T-cell (primary cell): ENCODE data around the gene HSD11B1L. TPM values are rescaled to one million over a fixed set of nuclear protein-coding genes. Genes with fewer than 3 reads are reported as not detected.

Experiments
- ATAC-seq, 4 experiments: fragments of 200-7000 bp in 3 of 4; fragments of 150-1000 bp in 1 of 4; cut with Tn5 transposase; replicated peaks in 1 of 4; 1 replicate in 3 of 4; 2 replicates in 1 of 4; pipeline ENCODE4 v1.10.0; 2021; ENCODE audit warnings: moderate library complexity in 3 of 4, mild to moderate bottlenecking in 2 of 4, moderate number of reproducible peaks in 1 of 4
- CTCF ChIA-PET, 2 donors: fragments of 300-600 bp; sonication (Branson Sonifier 250); formaldehyde crosslinking; loops; one replicate each; lab custom pipeline; 2022; ENCODE audit warnings: antibody characterized with exemption in 2 of 2; lab: Charles Lee
- POLR2A ChIA-PET, 2 donors: fragments of 300-600 bp; sonication (Branson Sonifier 250); formaldehyde crosslinking; loops; one replicate each; lab custom pipeline; 2022; ENCODE audit warnings: antibody characterized with exemption in 2 of 2; lab: Charles Lee
- DNase-seq, 35 experiments: peaks; one replicate each; pipeline versions ENCODE4 v3.0.0 to v3.0.0-alpha.2; 2013 to 2023
- H3K27ac ChIP-seq: one replicate; pipeline ENCODE4 v1.5.1; 2013; ENCODE audit warnings: low read length
- H3K27me3 ChIP-seq, 2 experiments: replicated peaks in 1 of 2; 1 replicate in 1 of 2; 2 replicates in 1 of 2; pipeline versions ENCODE4 v1.6.1 to v1.7.0; 2013; ENCODE audit warnings: low read length in 1 of 2, mixed read lengths in 1 of 2; ENCODE audit not compliant: control insufficient read depth in 2 of 2, insufficient read depth in 2 of 2; ENCODE audit errors: extremely low read depth in 1 of 2
- H3K36me3 ChIP-seq, 2 donors: 1 replicate in 1 of 2; 2 replicates in 1 of 2; pipeline versions ENCODE4 v1.6.1 to v1.7.0; 2013; ENCODE audit warnings: low read length in 1 of 2; ENCODE audit not compliant: control insufficient read depth in 2 of 2, insufficient read depth in 1 of 2; ENCODE audit errors: extremely low read depth in 1 of 2
- H3K4me1 ChIP-seq, 2 experiments: 1 replicate in 1 of 2; 2 replicates in 1 of 2; pipeline versions ENCODE4 v1.6.1 to v1.7.0; 2013; ENCODE audit warnings: low read length in 2 of 2, mixed read lengths in 1 of 2; ENCODE audit not compliant: insufficient read depth in 2 of 2, control insufficient read depth in 1 of 2; ENCODE audit errors: extremely low read depth in 1 of 2
- H3K4me3 ChIP-seq, 2 donors: 1 replicate in 1 of 2; 2 replicates in 1 of 2; pipeline versions ENCODE4 v1.5.1 to v1.7.0; 2013; ENCODE audit warnings: mild to moderate bottlenecking in 2 of 2, low read length in 1 of 2, moderate library complexity in 1 of 2; ENCODE audit not compliant: control insufficient read depth in 1 of 2; ENCODE audit errors: extremely low read depth in 1 of 2
- H3K9me3 ChIP-seq: 2 replicates; pipeline ENCODE4 v1.7.0; 2013
- H3K27ac Mint-ChIP-seq, 2 donors: one replicate each; pipeline ENCODE4 v1.8.0; 2020 to 2021; ENCODE audit warnings: mild to moderate bottlenecking in 2 of 2, mixed read lengths in 2 of 2
- H3K27me3 Mint-ChIP-seq, 2 donors: one replicate each; pipeline ENCODE4 v1.8.0; 2021 to 2022; ENCODE audit warnings: mixed read lengths in 2 of 2
- H3K36me3 Mint-ChIP-seq: one replicate; pipeline ENCODE4 v1.8.0; 2021; ENCODE audit warnings: mixed read lengths
- H3K4me1 Mint-ChIP-seq, 3 donors: one replicate each; pipeline ENCODE4 v1.8.0; 2020 to 2022; ENCODE audit warnings: mixed read lengths in 3 of 3, mild to moderate bottlenecking in 1 of 3
- H3K4me3 Mint-ChIP-seq, 3 donors: one replicate each; pipeline ENCODE4 v1.8.0; 2020 to 2022; ENCODE audit warnings: mild to moderate bottlenecking in 3 of 3, mixed read lengths in 3 of 3, moderate library complexity in 3 of 3
- H3K9me3 Mint-ChIP-seq, 3 donors: one replicate each; pipeline ENCODE4 v1.8.0; 2020 to 2022; ENCODE audit warnings: mixed read lengths in 3 of 3
- WGBS: methylation state at CpG from one replicate; pipeline ENCODE4 v1.1.5; 2013; ENCODE audit warnings: missing lambda C conversion rate; ENCODE audit not compliant: insufficient coverage; 5-methylcytosine and 5-hydroxymethylcytosine counted together
- total RNA-seq, 35 experiments: library from RNA in 6 of 35; stranded (reverse) in 6 of 35; fragments of 120-200 nt in 1 of 35; gene quantifications; one replicate each; pipeline versions ENCODE4 v1.2.1 to v1.2.4 and lab custom pipeline; 2013 to 2026

HSD11B1L gene
- total RNA-seq = 1 to 10 TPM; 3.2 to 6.1 (median 4.4) TPM
- total RNA-seq (2013) = 2.9 TPM
- total RNA-seq (lab: John Stamatoyannopoulos, UW) = 0.32 to 3.4 (median 1.6) reads per million in 29 experiments

- H3K4me1 ChIP-seq = peaks cover 5 to 25% of the 10 kb centered on the region in 2 experiments
Measured at GRCh38 chr19:5680437-5681368, at the start of gene HSD11B1L, which contains the start of gene MICOS13. TSS of gene HSD11B1L (plus strand) at chr19:5681027. CDS start at chr19:5684833, 3,806 bp downstream. TSS of gene MICOS13 (minus strand) at chr19:5680516. CDS start at chr19:5680486, 30 bp downstream.

GRCh38 chr19:5631567-5632240 lies 49.1 kb upstream of the HSD11B1L start:
- Mint-ChIP-seq H3K9me3 (no peaks in the 10 kb centered on the region), H3K36me3 (peaks cover 26% of the 10 kb centered on the region), H3K27ac (no peak overlapping the region), H3K4me1 (peaks cover 71 to 90% (median 86%) of the 10 kb centered on the region in 3 donors), H3K4me3 (peak overlapping the region in 1 of 3 donors; percentile 42), H3K27me3 (no peaks in the 10 kb centered on the region)
- Histone ChIP-seq H3K27ac (no peak overlapping the region), H3K27me3 (no peaks in the 10 kb centered on the region), H3K4me1 (peaks cover 16 to 55% of the 10 kb centered on the region in 2 experiments), H3K36me3 (peaks cover 5 to 57% of the 10 kb centered on the region in 2 donors), H3K9me3 (no peaks in the 10 kb centered on the region), H3K4me3 (no peak overlapping the region)
- CTCF ChIA-PET = no interaction called here
- DNase-seq (no peak), ATAC-seq (no peak)
- POLR2A ChIA-PET = no interaction called here
- 87% methylated on average over 3 of the region's 9 CpGs for WGBS

More at GRCh38 chr19:5680437-5681368, at the start of gene HSD11B1L, which contains the start of gene MICOS13:
- WGBS = under 1% methylated on average over 90 of the region's 94 CpGs
- H3K9me3 ChIP-seq = no peaks in the 10 kb centered on the region
- peak within 1 kb of the TSS; percentile 79 to 80 for H3K4me3 ChIP-seq
- peaks cover 3% of the 10 kb centered on the region in 2 donors for H3K36me3 ChIP-seq
- H3K9me3 Mint-ChIP-seq = no peaks in the 10 kb centered on the region
- ChIA-PET POLR2A (no interaction called here), CTCF (no interaction called here)
- peak within 1 kb of the TSS; percentile 99 for H3K27ac ChIP-seq
- DNase-seq (peak; percentile 96 to 99 (median 99)), ATAC-seq (peak; percentile 94 to 96 (median 95))
- no peaks in the 10 kb centered on the region for H3K27me3 ChIP-seq
- H3K27me3 Mint-ChIP-seq = no peaks in the 10 kb centered on the region
- H3K4me1 Mint-ChIP-seq = peaks cover 28 to 32% (median 32%) of the 10 kb centered on the region in 3 donors
- peak within 1 kb of the TSS; percentile 84 to 97 (median 90) for H3K4me3 Mint-ChIP-seq
- no peaks in the 10 kb centered on the region for H3K36me3 Mint-ChIP-seq
- H3K27ac Mint-ChIP-seq = peak within 1 kb of the TSS; percentile 97 to 100

- Mint-ChIP-seq H3K9me3 (no peaks in the 10 kb centered on the region), H3K27me3 (no peaks in the 10 kb centered on the region), H3K4me1 (peaks cover 70 to 86% (median 81%) of the 10 kb centered on the region in 3 donors), H3K27ac (no peak overlapping the region), H3K4me3 (peak overlapping the region in 1 of 3 donors; percentile 14), H3K36me3 (peaks cover 26% of the 10 kb centered on the region)
- ATAC-seq = no peak
- POLR2A ChIA-PET = no interaction called here
- H3K36me3 ChIP-seq = peaks cover 5 to 52% of the 10 kb centered on the region in 2 donors
- H3K27ac ChIP-seq = no peak overlapping the region
- WGBS = no CpG with 5 or more reads among the region's 4 CpGs
- peaks cover 13 to 51% of the 10 kb centered on the region in 2 experiments for H3K4me1 ChIP-seq
- no peaks in the 10 kb centered on the region for H3K27me3 ChIP-seq
- no peak for DNase-seq
- H3K9me3 ChIP-seq = no peaks in the 10 kb centered on the region
- no peak overlapping the region for H3K4me3 ChIP-seq
- CTCF ChIA-PET = no interaction called here
Measured at GRCh38 chr19:5632241-5632612, 48.6 kb upstream of the HSD11B1L start.

- Mint-ChIP-seq H3K27me3 (no peaks in the 10 kb centered on the region), H3K4me1 (peaks cover 69 to 85% (median 81%) of the 10 kb centered on the region in 3 donors), H3K36me3 (peaks cover 22% of the 10 kb centered on the region), H3K9me3 (no peaks in the 10 kb centered on the region), H3K4me3 (peak overlapping the region in 1 of 3 donors; percentile 14), H3K27ac (peak overlapping the region in 1 of 2 donors; percentile 21)
- no peak for DNase-seq
- no peak overlapping the region for H3K27ac ChIP-seq
- no peaks in the 10 kb centered on the region for H3K9me3 ChIP-seq
- H3K27me3 ChIP-seq = no peaks in the 10 kb centered on the region
- WGBS = 77% methylated on average over 3 of the region's 5 CpGs
- POLR2A ChIA-PET = no interaction called here
- H3K4me3 ChIP-seq = no peak overlapping the region
- peaks cover 8 to 52% of the 10 kb centered on the region in 2 donors for H3K36me3 ChIP-seq
- CTCF ChIA-PET = no interaction called here
- peaks cover 9 to 51% of the 10 kb centered on the region in 2 experiments for H3K4me1 ChIP-seq
- no peak for ATAC-seq
Measured at GRCh38 chr19:5632657-5633056, 48.2 kb upstream of the HSD11B1L start.

GRCh38 chr19:5635427-5635826 lies 45.4 kb upstream of the HSD11B1L start:
- peaks cover 14% of the 10 kb centered on the region for H3K36me3 Mint-ChIP-seq
- no peak for ATAC-seq
- peaks cover 3 to 30% of the 10 kb centered on the region in 2 donors for H3K36me3 ChIP-seq
- no peak overlapping the region for H3K27ac ChIP-seq
- no peaks in the 10 kb centered on the region for H3K9me3 Mint-ChIP-seq
- DNase-seq = no peak
- H3K4me1 Mint-ChIP-seq = peaks cover 57 to 68% (median 64%) of the 10 kb centered on the region in 3 donors
- no peak overlapping the region for H3K4me3 Mint-ChIP-seq
- H3K4me3 ChIP-seq = no peak overlapping the region
- H3K9me3 ChIP-seq = no peaks in the 10 kb centered on the region
- CTCF ChIA-PET = no interaction called here
- POLR2A ChIA-PET = interaction anchor here in 1 of 2 donors (0.6 kb wide), 1 partner anchor 963 kb away, joined by 11 read pairs; no protein-coding TSS in a partner anchor
- H3K27me3 Mint-ChIP-seq = no peaks in the 10 kb centered on the region
- 100% methylated on average over 4 of the region's 6 CpGs for WGBS
- no peaks in the 10 kb centered on the region for H3K27me3 ChIP-seq
- H3K27ac Mint-ChIP-seq = peak overlapping the region in 1 of 2 donors; percentile 75
- H3K4me1 ChIP-seq = peaks cover 2 to 31% of the 10 kb centered on the region in 2 experiments

- Histone ChIP-seq H3K9me3 (no peaks in the 10 kb centered on the region), H3K27me3 (no peaks in the 10 kb centered on the region), H3K4me1 (peaks cover 0 to 17% of the 10 kb centered on the region in 2 experiments), H3K36me3 (peaks cover 9 to 42% of the 10 kb centered on the region in 2 donors), H3K4me3 (no peak overlapping the region), H3K27ac (no peak overlapping the region)
- Mint-ChIP-seq H3K4me3 (no peak overlapping the region), H3K27me3 (no peaks in the 10 kb centered on the region), H3K9me3 (no peaks in the 10 kb centered on the region), H3K27ac (no peak overlapping the region), H3K4me1 (peaks cover 32 to 62% (median 51%) of the 10 kb centered on the region in 3 donors), H3K36me3 (peaks cover 13% of the 10 kb centered on the region)
- no peak for DNase-seq
- ATAC-seq = no peak
- ChIA-PET POLR2A (no interaction called here), CTCF (no interaction called here)
- WGBS = no CpG with 5 or more reads among the region's 1 CpG
Measured at GRCh38 chr19:5637971-5638370, 42.9 kb upstream of the HSD11B1L start.
